ENCODE measurements around the gene CNTN6.

The CNTN6 gene

GRCh38 chr3:1183320-1184048 is 90.7 kb downstream of the CNTN6 start:
- Histone ChIP-seq H3K27me3 (ENCODE audit: insufficient read depth, low read depth) (no peaks in the 10 kb centered on the region), H3K27ac (no peak overlapping the region), H3K9ac (no peak overlapping the region), H2AFZ (ENCODE audit: low read depth) (no peak overlapping the region), H4K20me1 (ENCODE audit: insufficient read depth) (no peaks in the 10 kb centered on the region), H3K4me1 (ENCODE audit: low read depth, poor library complexity, severe bottlenecking) (no peaks in the 10 kb centered on the region), H3K4me3 (IDR thresholded peaks at IDR 0.05; ENCODE audit: insufficient read depth, low read depth, low read length) (no peak overlapping the region), H3K36me3 (ENCODE audit: insufficient read depth) (no peaks in the 10 kb centered on the region), H3K4me2 (no peak overlapping the region), H3K79me2 (ENCODE audit: insufficient read depth, low read depth) (no peaks in the 10 kb centered on the region)
- TF ChIP-seq CTCF (conservative IDR thresholded peaks at IDR 0.05; ENCODE audit: low read depth, low read length) = no peak

- H3K4me1 ChIP-seq (ENCODE audit: low read depth, poor library complexity, severe bottlenecking) = no peaks in the 10 kb centered on the region
- no peak overlapping the region for H3K4me2 ChIP-seq
- no peaks in the 10 kb centered on the region for H3K36me3 ChIP-seq (ENCODE audit: insufficient read depth)
- no peaks in the 10 kb centered on the region for H3K79me2 ChIP-seq (ENCODE audit: insufficient read depth, low read depth)
- no peaks in the 10 kb centered on the region for H3K27me3 ChIP-seq (ENCODE audit: insufficient read depth, low read depth)
- no peak for TF ChIP-seq CTCF (conservative IDR thresholded peaks at IDR 0.05; ENCODE audit: low read depth, low read length)
- no peak overlapping the region for H2AFZ ChIP-seq (ENCODE audit: low read depth)
- H4K20me1 ChIP-seq (ENCODE audit: insufficient read depth) = no peaks in the 10 kb centered on the region
- H3K27ac ChIP-seq = no peak overlapping the region
- H3K9ac ChIP-seq = no peak overlapping the region
- H3K4me3 ChIP-seq (IDR thresholded peaks at IDR 0.05; ENCODE audit: insufficient read depth, low read depth, low read length) = no peak overlapping the region
These were observed 97.7 kb downstream of the CNTN6 start for GRCh38 chr3:1190569-1190968.

- Histone ChIP-seq H3K4me2 (no peak overlapping the region), H3K79me2 (ENCODE audit: insufficient read depth, low read depth) (no peaks in the 10 kb centered on the region)
These were observed 98.2 kb downstream of the CNTN6 start for GRCh38 chr3:1191026-1191425.

GRCh38 chr3:1195947-1196346 is 103.1 kb downstream of the CNTN6 start:
- no peak overlapping the region for H3K4me3 ChIP-seq (IDR thresholded peaks at IDR 0.05; ENCODE audit: insufficient read depth, low read depth, low read length)
- H3K4me1 ChIP-seq (ENCODE audit: low read depth, poor library complexity, severe bottlenecking) = no peaks in the 10 kb centered on the region
- H3K4me2 ChIP-seq = no peak overlapping the region
- H4K20me1 ChIP-seq (ENCODE audit: insufficient read depth) = no peaks in the 10 kb centered on the region
- no peak for TF ChIP-seq CTCF (conservative IDR thresholded peaks at IDR 0.05; ENCODE audit: low read depth, low read length)
- no peaks in the 10 kb centered on the region for H3K79me2 ChIP-seq (ENCODE audit: insufficient read depth, low read depth)
- no peak overlapping the region for H2AFZ ChIP-seq (ENCODE audit: low read depth)
- H3K27ac ChIP-seq = no peak overlapping the region
- H3K36me3 ChIP-seq (ENCODE audit: insufficient read depth) = no peaks in the 10 kb centered on the region
- no peak overlapping the region for H3K9ac ChIP-seq
- no peaks in the 10 kb centered on the region for H3K27me3 ChIP-seq (ENCODE audit: insufficient read depth, low read depth)

More at GRCh38 chr3:1191026-1191425, 98.2 kb downstream of the CNTN6 start:
- Histone ChIP-seq H3K27me3 (ENCODE audit: insufficient read depth, low read depth) (no peaks in the 10 kb centered on the region), H4K20me1 (ENCODE audit: insufficient read depth) (no peaks in the 10 kb centered on the region), H3K27ac (no peak overlapping the region), H3K4me3 (IDR thresholded peaks at IDR 0.05; ENCODE audit: insufficient read depth, low read depth, low read length) (no peak overlapping the region), H3K4me1 (ENCODE audit: low read depth, poor library complexity, severe bottlenecking) (no peaks in the 10 kb centered on the region), H2AFZ (ENCODE audit: low read depth) (no peak overlapping the region), H3K9ac (no peak overlapping the region), H3K36me3 (ENCODE audit: insufficient read depth) (no peaks in the 10 kb centered on the region)
- no peak for TF ChIP-seq CTCF (conservative IDR thresholded peaks at IDR 0.05; ENCODE audit: low read depth, low read length)

All from KMS-11 (cell line).